IPS-18c (cell line): ENCODE measurements around the gene C1QBP.
"Not testable (repeated sequence)": the region's sequence is repeated elsewhere in the genome, so short reads cannot be mapped to it uniquely, and the experiment has no call there.

Source experiments
- H3K4me3 ChIP-seq: 2 replicates; pipeline ENCODE4 v1.7.0; 2013; ENCODE audit warnings: low read depth, mild to moderate bottlenecking, low read length, moderate library complexity; ENCODE audit not compliant: insufficient read depth
- H3K9me3 ChIP-seq: one replicate; pipeline ENCODE4 v1.6.1; 2013; ENCODE audit warnings: mild to moderate bottlenecking, low read length, moderate library complexity; ENCODE audit not compliant: control insufficient read depth, insufficient read depth

The C1QBP gene

DNA sequence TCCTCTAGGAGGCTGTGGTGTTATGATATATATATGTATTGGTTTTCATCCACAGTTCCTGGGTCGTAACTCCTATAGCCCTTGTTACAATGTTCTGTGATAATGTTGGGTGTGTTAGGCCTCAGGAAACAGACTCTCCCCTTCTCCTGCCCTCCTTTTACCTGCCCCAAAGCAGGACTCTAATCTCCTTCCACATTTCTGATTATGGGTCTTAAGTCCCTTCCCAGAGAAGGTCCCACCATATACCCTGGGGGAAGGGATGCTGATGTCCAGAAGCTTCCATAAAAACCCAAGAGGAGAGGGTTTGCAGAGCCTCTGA lies 450 bp upstream of the C1QBP start:
- H3K4me3 ChIP-seq = no peak overlapping the region; the same call in 1 of the 2 replicates
- H3K9me3 ChIP-seq = no peaks in the 10 kb centered on the region

DNA sequence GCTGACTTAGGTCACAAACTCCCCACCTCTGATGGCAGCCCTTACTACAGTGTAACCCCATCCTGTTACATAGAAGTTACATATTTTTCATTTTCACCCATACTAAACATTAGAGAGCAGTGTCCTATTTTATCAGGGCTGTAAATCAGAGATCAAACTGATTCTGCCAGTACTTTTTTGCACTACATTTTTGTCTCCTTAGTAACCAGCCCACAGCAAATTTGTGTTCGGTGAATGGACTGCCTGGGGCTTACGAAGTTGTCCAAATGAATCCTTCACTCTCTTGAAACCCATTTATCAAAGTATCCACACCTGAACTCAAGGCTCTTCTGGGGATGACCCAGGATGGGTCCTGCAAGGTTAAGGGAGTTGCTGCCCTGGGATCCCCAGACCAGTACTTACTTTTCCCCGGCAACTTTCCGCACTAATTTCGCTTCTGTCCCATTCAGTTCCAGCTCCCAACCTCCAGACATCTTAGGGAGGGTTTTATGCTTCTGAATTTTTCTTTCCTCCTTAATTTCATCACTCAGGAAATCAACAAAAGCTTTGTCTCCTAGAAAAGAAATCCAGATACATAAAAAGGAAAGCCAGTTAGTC lies 1.1 kb downstream of the C1QBP start:
- Histone ChIP-seq H3K4me3 (peak overlapping the region; percentile 99), H3K9me3 (no peaks in the 10 kb centered on the region)

GRCh38 chr17:5435781-5436315 lies 3.1 kb downstream of the C1QBP start:
- not testable (repeated sequence) for H3K9me3 ChIP-seq, H3K4me3 ChIP-seq

DNA sequence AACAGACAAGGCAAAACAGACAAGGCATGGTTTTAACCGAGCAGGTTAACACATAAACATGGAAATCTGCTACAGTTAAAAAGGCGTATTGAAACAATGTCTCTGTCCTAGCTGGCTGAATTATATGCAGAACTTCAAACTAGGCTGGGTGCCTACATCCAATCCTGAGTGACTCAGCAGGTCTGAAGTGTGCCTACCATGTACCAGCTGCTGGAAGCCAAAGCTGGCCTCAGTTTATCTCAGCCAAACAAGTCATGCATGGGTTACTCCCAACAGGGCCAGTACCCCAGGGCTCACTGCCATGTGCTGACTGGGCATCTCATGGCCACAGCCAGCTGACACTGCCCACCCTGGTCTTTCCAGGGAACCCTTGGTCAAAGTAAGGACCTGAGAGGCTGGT lies 4.0 kb downstream of the C1QBP start:
- no peaks in the 10 kb centered on the region for H3K9me3 ChIP-seq
- no peak overlapping the region for H3K4me3 ChIP-seq

DNA sequence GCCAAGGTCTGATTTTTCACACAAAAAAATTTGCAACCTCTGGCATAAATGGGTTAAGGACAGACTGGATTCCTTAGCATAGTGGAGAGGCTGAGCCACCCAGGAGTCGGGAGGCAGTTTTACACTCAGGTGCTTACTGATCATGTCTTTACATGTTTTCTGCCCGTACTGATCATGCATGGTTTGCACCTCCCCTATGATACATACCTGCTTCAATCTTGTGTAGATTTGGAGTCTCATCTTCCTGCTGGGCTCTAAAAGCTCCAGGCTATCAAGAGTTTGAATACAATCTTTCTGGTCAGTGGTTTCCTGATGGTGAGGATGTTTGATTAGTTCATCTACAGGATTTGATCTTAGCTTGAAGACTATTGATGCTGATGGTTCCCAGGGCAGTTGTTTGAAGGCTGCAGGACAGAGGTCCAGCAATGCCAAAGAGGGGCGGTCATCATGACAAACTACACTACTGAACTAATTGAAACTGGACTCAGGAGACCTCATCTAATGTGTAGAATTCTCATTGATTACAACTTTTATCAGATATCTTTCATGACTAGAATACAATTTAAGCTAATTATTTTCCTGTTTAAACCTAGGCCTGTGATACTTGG lies 6.9 kb downstream of the C1QBP start:
- H3K9me3 ChIP-seq = no peaks in the 10 kb centered on the region

GRCh38 chr17:5431234-5431633 lies 7.7 kb downstream of the C1QBP start:
- H3K4me3 ChIP-seq = not testable (repeated sequence)

More for the DNA sequence above, 6.9 kb downstream of the C1QBP start:
- H3K4me3 ChIP-seq = no peak overlapping the region

GRCh38 chr17:5430413-5430999 lies 8.4 kb downstream of the C1QBP start:
- H3K4me3 ChIP-seq = no peak overlapping the region

More at GRCh38 chr17:5431234-5431633, 7.7 kb downstream of the C1QBP start:
- not testable (repeated sequence) for H3K9me3 ChIP-seq

DNA sequence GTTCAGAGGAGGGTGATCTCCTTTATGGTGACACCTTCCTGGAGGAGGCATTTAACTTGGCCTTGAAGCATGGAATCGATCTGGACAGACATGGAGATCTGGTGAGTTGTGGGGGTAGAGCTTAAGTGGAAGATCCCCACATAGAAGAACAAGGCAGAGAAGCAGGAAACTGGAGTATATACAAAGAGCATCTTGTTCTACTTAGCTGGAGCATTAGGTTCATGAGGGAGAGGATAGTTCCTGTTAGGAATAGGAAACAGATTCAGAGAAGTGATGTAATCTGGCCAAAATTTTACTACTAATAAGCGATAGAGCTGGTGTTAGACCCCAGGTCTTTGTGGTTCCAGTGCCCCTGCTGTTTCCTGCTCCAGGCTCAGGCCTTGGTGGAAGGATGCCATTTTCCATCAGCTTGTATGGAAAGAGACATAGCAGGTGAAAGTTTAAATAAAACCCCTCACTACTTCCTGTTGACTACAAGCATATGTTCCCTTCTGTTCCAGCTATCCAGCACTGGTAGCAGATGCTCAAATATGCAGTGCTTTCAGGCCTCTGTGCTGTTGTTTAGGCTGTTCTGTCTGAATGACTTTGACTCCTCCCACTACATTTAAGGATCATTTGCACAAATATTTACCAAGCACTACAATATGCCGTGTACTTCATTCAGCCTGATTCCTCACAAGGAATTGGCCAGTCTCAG lies 9.6 kb downstream of the C1QBP start:
- H3K9me3 ChIP-seq = no peaks in the 10 kb centered on the region
- H3K4me3 ChIP-seq = no peak overlapping the region

More at GRCh38 chr17:5430413-5430999, 8.4 kb downstream of the C1QBP start:
- no peaks in the 10 kb centered on the region for H3K9me3 ChIP-seq

GRCh38 chr17:5425826-5426225 lies 13.1 kb downstream of the C1QBP start:
- Histone ChIP-seq H3K4me3 (no peak overlapping the region), H3K9me3 (no peaks in the 10 kb centered on the region)

DNA sequence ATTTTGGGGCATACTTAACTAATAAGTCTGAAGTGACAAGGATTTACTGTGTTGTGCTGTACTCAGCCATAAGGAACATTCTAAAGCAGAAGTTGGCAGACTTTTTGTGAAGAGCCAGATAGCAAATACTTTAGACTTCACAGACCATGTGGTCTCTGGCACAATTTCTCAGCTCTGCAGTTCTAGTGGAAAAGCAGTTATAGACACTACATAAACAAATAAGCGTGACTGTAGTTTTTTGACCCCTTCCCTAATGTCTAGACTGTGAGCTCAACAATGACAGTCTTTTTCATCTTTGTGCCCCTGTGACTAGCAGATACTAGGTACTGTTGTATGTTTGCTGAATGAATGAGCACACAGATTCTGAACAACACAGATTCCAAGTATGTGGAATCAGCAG lies 14.0 kb downstream of the C1QBP start:
- H3K4me3 ChIP-seq = no peak overlapping the region

DNA sequence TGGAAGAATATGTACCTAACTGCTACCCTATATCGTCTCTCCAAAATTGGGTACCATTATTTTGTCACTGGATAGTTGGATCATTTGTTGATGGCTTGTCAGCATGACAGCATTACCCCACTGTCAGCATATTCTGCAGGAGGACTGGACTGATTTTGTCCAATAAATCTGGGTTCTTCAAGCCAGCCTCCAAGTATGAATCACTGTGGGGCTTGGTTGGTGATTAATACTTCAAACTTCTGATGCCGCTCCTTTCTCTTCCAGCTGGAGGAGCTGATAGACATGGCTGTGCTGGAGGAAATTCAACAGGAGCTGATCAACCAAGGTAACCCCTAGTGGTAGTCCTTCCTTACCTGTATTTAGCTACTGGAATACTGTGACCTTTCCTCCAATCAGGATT lies 16.4 kb downstream of the C1QBP start:
- Histone ChIP-seq H3K4me3 (no peak overlapping the region), H3K9me3 (no peaks in the 10 kb centered on the region)

More for the DNA sequence above, 14.0 kb downstream of the C1QBP start:
- no peaks in the 10 kb centered on the region for H3K9me3 ChIP-seq

DNA sequence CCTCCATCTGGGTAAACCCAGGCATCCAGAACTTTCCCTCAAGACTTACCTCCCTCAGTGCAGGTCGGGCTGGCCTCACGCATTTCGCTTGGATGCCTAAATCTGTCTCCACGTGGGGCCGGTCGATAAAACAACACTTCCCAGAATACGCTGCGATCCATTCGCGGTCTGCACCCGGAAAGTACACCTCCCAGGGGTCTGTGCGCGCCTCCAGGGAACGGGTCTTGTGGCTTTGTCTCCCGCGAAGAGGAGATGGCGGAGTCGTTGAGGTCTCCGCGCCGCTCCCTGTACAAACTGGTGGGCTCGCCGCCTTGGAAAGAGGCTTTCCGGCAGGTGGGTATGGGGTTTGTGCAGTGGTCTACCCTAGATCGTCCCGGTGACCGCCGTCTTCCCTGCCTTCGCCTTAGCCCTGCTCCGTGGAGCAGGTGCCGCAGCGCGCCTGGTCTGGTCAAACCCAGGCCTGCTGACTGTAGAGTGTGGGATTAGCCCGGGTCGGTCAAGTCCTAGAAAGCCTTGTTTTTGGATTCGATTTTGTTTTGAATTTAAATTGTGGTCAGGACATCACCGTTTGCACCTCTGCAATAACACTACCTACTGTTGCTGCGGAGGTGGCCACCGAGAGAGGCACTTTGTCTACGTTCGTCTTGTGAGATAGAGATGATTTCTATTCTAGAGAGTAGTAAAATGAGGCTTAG lies 18.8 kb downstream of the C1QBP start, which contains the start of gene RPAIN:
TSS of gene RPAIN (plus strand) at position 224 of the 695 bp plus-strand sequence. CDS start at position 253, 29 bp downstream.
- no peaks in the 10 kb centered on the region for H3K9me3 ChIP-seq
- peak within 1 kb of the TSS; percentile 84 for H3K4me3 ChIP-seq

GRCh38 chr17:5419356-5419958 lies 19.5 kb downstream of the C1QBP start, which contains the start of gene NUP88:
Gene NUP88 (minus strand): TSS chr17:5419662. CDS start chr17:5419650, 12 bp downstream.
- Histone ChIP-seq H3K4me3 (peak within 1 kb of the TSS; percentile 84), H3K9me3 (no peaks in the 10 kb centered on the region)

DNA sequence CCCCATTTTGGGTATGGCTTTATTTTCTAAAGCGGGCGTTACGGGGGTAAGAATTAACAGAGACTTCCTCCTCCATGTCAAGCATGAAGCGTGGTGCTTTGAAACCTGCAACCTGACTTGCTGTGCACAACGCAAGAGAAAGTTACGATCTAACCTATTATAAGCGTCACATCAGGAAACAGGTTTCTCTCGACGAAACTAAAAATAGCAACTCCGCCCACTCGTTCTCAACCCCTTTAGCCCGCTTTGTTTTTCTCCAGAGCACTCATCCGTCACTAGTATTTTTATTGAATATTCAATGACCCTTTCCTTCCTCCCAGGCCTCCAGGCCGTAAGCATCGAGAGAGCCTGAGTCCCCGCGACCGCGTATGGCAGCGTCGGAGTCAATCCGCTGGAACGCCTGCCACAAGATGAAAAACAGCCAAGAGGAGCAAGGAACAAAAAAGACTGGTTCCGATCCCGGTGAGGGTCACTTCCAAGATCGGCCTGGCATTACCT lies 20.0 kb downstream of the C1QBP start:
- H3K9me3 ChIP-seq = no peaks in the 10 kb centered on the region
- peak overlapping the region; percentile 84 for H3K4me3 ChIP-seq

DNA sequence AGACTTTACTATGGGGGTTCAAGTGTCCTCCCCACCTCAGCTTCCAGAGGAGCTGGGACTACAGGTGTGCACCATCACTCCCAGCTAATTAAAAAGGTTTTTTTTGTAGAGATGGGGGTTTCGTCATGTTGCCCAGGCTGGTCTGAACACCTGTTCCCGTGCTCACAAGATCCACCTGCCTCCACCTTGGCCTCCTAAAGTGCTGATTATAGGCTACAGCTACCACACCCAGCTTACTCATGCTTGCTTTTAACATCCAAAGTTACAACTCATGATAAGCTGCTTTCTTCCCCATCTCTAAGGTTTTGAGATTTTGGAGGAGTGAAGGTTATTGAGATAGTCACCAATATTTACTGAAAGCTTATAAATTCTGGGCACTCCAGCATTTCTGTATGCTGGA lies 22.1 kb downstream of the C1QBP start:
- H3K9me3 ChIP-seq = no peaks in the 10 kb centered on the region
- no peak overlapping the region for H3K4me3 ChIP-seq

DNA sequence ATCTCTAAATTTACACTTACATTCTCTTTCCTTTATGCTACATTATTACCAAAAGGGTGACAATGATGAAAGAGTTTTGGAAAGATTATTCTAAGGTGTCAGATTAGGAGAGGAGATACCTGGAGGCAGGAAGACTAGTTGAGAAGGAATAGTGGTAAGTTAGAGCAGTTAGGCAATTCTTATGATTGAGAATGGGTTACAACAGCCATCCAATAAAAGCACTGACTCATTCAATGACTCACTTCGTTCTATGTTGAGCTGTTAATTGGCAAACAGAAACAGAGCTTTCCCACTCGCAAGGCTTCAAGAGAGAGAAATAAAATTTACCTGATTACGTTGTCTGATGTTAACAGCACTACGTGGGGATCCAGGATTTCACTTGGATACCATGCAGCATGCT lies 25.3 kb downstream of the C1QBP start:
- H3K9me3 ChIP-seq = no peaks in the 10 kb centered on the region
- no peak overlapping the region for H3K4me3 ChIP-seq
